ENCODE measurements around the gene PPP1R7.

DNA sequence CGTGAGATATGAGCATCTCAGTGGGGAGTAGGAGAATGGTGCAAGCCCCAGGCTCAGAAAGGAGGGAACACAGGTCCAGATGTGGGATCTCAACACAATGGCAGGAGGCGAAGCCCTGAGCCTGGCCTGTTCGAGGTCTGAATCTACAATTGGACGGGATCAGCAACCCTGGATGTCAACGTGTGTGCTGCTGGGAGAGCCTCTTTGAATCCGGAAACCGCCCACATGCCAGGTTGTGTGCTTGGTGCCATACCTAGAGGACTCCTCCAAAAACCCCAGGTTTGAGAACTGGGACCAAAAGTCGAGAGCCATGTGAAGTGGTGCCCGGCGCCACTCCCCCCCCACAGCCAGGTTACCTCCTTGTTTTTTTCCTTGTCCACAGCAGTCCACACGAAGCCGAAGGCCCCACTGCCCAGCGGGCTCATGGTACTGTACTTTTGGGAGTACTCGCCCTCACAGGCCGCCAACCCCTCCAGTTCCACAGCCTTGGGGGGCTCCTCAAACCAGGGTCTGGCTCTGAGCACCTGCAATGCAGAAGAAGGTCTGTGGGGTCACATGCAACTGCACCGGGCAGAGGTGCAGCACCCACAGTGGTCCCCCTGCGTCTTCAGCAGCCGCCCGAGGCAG lies 27.8 kb upstream of the PPP1R7 start:
- no peak for TF ChIP-seq POLR2AphosphoS5 (IDR thresholded peaks at IDR 0.05)
- TF ChIP-seq, protein P1, sequence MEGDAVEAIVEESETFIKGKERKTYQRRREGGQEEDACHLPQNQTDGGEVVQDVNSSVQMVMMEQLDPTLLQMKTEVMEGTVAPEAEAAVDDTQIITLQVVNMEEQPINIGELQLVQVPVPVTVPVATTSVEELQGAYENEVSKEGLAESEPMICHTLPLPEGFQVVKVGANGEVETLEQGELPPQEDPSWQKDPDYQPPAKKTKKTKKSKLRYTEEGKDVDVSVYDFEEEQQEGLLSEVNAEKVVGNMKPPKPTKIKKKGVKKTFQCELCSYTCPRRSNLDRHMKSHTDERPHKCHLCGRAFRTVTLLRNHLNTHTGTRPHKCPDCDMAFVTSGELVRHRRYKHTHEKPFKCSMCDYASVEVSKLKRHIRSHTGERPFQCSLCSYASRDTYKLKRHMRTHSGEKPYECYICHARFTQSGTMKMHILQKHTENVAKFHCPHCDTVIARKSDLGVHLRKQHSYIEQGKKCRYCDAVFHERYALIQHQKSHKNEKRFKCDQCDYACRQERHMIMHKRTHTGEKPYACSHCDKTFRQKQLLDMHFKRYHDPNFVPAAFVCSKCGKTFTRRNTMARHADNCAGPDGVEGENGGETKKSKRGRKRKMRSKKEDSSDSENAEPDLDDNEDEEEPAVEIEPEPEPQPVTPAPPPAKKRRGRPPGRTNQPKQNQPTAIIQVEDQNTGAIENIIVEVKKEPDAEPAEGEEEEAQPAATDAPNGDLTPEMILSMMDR (IDR thresholded peaks at IDR 0.05 in 8 of 11, conservative IDR thresholded peaks at IDR 0.05 in 3 of 11), result no peak
